HG02610 (cell line): ENCODE results near the gene KIRREL1.

Source experiments
- ATAC-seq: cut with Tn5 transposase; IDR thresholded peaks from one replicate; pipeline ENCODE4 v1.9.1; 2021; ENCODE audit warnings: mild to moderate bottlenecking, moderate library complexity; ENCODE audit not compliant: unreplicated experiment

KIRREL1 gene

GRCh38 chr1:158101927-158102326 lies 108.5 kb downstream of the KIRREL1 start:
- no peak for ATAC-seq

GRCh38 chr1:158102881-158103674 lies 109.6 kb downstream of the KIRREL1 start:
- no peak for ATAC-seq

GRCh38 chr1:158103861-158104522 lies 110.5 kb downstream of the KIRREL1 start:
- ATAC-seq: no peak

- no peak for ATAC-seq
Measured at GRCh38 chr1:158104891-158105290, 111.4 kb downstream of the KIRREL1 start.

- ATAC-seq: no peak
Measured at GRCh38 chr1:158105352-158106095, 112.1 kb downstream of the KIRREL1 start.

GRCh38 chr1:158107916-158108315 lies 114.5 kb downstream of the KIRREL1 start:
- no peak for ATAC-seq

- no peak for ATAC-seq
Measured at GRCh38 chr1:158112994-158113758, 119.7 kb downstream of the KIRREL1 start.

GRCh38 chr1:158113759-158114127 lies 120.3 kb downstream of the KIRREL1 start:
- no peak for ATAC-seq

GRCh38 chr1:158115126-158115525 lies 121.7 kb downstream of the KIRREL1 start:
- peak; percentile 92 for ATAC-seq

GRCh38 chr1:158116311-158117167 lies 123.1 kb downstream of the KIRREL1 start:
- ATAC-seq: no peak

GRCh38 chr1:158117854-158118704 lies 124.6 kb downstream of the KIRREL1 start:
- ATAC-seq: no peak

GRCh38 chr1:158118713-158119402 lies 125.4 kb downstream of the KIRREL1 start:
- ATAC-seq: no peak

GRCh38 chr1:158119976-158120653 lies 126.7 kb downstream of the KIRREL1 start:
- no peak for ATAC-seq

- ATAC-seq: no peak
Measured at GRCh38 chr1:158121604-158122254, 128.3 kb downstream of the KIRREL1 start.

- ATAC-seq: no peak
Measured at GRCh38 chr1:158122833-158123388, 129.5 kb downstream of the KIRREL1 start.

- ATAC-seq: no peak
Measured at GRCh38 chr1:158124034-158124433, 130.6 kb downstream of the KIRREL1 start.

- ATAC-seq: peak; percentile 67
Measured at GRCh38 chr1:158124999-158125398, 131.6 kb downstream of the KIRREL1 start.
